B cell (primary cell): Measurements from ENCODE around the gene GPC5. TPM values are rescaled to one million over a fixed set of nuclear protein-coding genes. Genes with fewer than 3 reads are reported as not detected.

ENCODE experiments used
- ATAC-seq: fragments of 200-7000 bp; cut with Tn5 transposase; one replicate; pipeline ENCODE4 v1.10.0; 2021; ENCODE audit warnings: low read depth, mild to moderate bottlenecking, moderate number of reproducible peaks, moderate library complexity
- CTCF ChIA-PET: fragments of 350-600 bp; sonication (Branson Sonifier 250); formaldehyde crosslinking; loops from one replicate; lab custom pipeline; 2021; ENCODE audit warnings: antibody characterized with exemption, inconsistent platforms; lab: Charles Lee
- POLR2A ChIA-PET: fragments of 350-600 bp; sonication (Branson Sonifier 250); formaldehyde crosslinking; loops from one replicate; lab custom pipeline; 2021; ENCODE audit warnings: antibody characterized with exemption; lab: Charles Lee
- DNase-seq: peaks from one replicate; pipeline ENCODE4 v3.0.0; 2013
- H2AFZ ChIP-seq: 2 replicates; pipeline ENCODE4 v1.6.1; 2012; ENCODE audit warnings: mild to moderate bottlenecking, low read depth, low read length; ENCODE audit not compliant: insufficient read depth, poor library complexity, severe bottlenecking
- H3K27ac ChIP-seq, 2 donors: 1 replicate in 1 of 2; 2 replicates in 1 of 2; pipeline ENCODE4 v1.5.1; 2012 to 2013; ENCODE audit warnings: low read length in 2 of 2, mild to moderate bottlenecking in 2 of 2, moderate library complexity in 1 of 2
- H3K27me3 ChIP-seq, 4 experiments: fragments of 200-600 bp in 1 of 4; sonication (generic) in 1 of 4; replicated peaks in 1 of 4; 1 replicate in 2 of 4; 2 replicates in 2 of 4; pipeline versions ENCODE4 v1.6.1 to v1.7.0; 2013 to 2016; ENCODE audit warnings: low read length in 3 of 4, mild to moderate bottlenecking in 2 of 4, mixed read lengths in 1 of 4, moderate library complexity in 1 of 4; ENCODE audit not compliant: insufficient read depth in 4 of 4, control insufficient read depth in 3 of 4; ENCODE audit errors: control extremely low read depth in 1 of 4
- H3K36me3 ChIP-seq, 2 experiments: replicated peaks in 1 of 2; 1 replicate in 1 of 2; 2 replicates in 1 of 2; pipeline versions ENCODE4 v1.6.1 to v1.7.1; 2013; ENCODE audit warnings: low read length in 1 of 2; ENCODE audit not compliant: insufficient read depth in 2 of 2, control insufficient read depth in 1 of 2; ENCODE audit errors: control extremely low read depth in 1 of 2, extremely low read depth in 1 of 2
- H3K4me1 ChIP-seq, 2 donors: fragments of 200-600 bp in 1 of 2; sonication (generic) in 1 of 2; 1 replicate in 1 of 2; 2 replicates in 1 of 2; pipeline versions ENCODE4 v1.5.1 to v1.6.1; 2013 to 2017; ENCODE audit warnings: low read length in 2 of 2; ENCODE audit not compliant: control insufficient read depth in 2 of 2, insufficient read depth in 2 of 2
- H3K4me2 ChIP-seq: replicated peaks from 2 replicates; pipeline ENCODE3; 2012; ENCODE audit warnings: mild to moderate bottlenecking, low read depth, low read length; ENCODE audit not compliant: poor library complexity, severe bottlenecking
- H3K4me3 ChIP-seq, 5 experiments: fragments of 200-600 bp in 1 of 5; sonication (generic) in 1 of 5; 1 replicate in 3 of 5; 2 replicates in 2 of 5; pipeline versions ENCODE4 v1.5.1 to v1.7.0; 2011 to 2016; ENCODE audit warnings: low read length in 4 of 5, mild to moderate bottlenecking in 4 of 5, low read depth in 2 of 5, control low read depth in 1 of 5, moderate library complexity in 1 of 5; ENCODE audit not compliant: insufficient read depth in 1 of 5; ENCODE audit errors: control extremely low read depth in 1 of 5, extremely low read depth in 1 of 5
- H3K79me2 ChIP-seq: fragments of 200-600 bp; sonication (generic); one replicate; pipeline ENCODE4 v1.6.0; 2016; ENCODE audit warnings: low read length; ENCODE audit not compliant: control insufficient read depth, insufficient read depth
- H3K9ac ChIP-seq: fragments of 200-600 bp; sonication (generic); 2 replicates; pipeline ENCODE4 v1.6.1; 2017; ENCODE audit warnings: mild to moderate bottlenecking, low read length, moderate library complexity
- H3K9me3 ChIP-seq, 3 donors: one replicate each; pipeline versions ENCODE4 v1.6.1 to v1.7.1; 2013; ENCODE audit warnings: low read length in 2 of 3; ENCODE audit not compliant: control insufficient read depth in 2 of 3, insufficient read depth in 1 of 3; ENCODE audit errors: control extremely low read depth in 1 of 3
- H4K20me1 ChIP-seq: 2 replicates; pipeline ENCODE4 v1.6.0; 2012; ENCODE audit warnings: mild to moderate bottlenecking, low read length; ENCODE audit not compliant: insufficient read depth, control insufficient read depth, poor library complexity, severe bottlenecking
- H3K27ac Mint-ChIP-seq: one replicate; pipeline ENCODE4 v1.8.0; 2021; ENCODE audit warnings: mixed read lengths
- H3K27me3 Mint-ChIP-seq: one replicate; pipeline ENCODE4 v1.8.0; 2021; ENCODE audit warnings: mixed read lengths
- H3K4me1 Mint-ChIP-seq: one replicate; pipeline ENCODE4 v1.8.0; 2021; ENCODE audit warnings: mixed read lengths
- H3K4me3 Mint-ChIP-seq: one replicate; pipeline ENCODE4 v1.8.0; 2021; ENCODE audit warnings: mixed read lengths
- H3K9me3 Mint-ChIP-seq: one replicate; pipeline ENCODE4 v1.8.0; 2022; ENCODE audit warnings: mixed read lengths; ENCODE audit not compliant: insufficient read depth
- CTCF ChIP-seq: fragments of 200-600 bp; IDR thresholded peaks from one replicate; pipeline ENCODE4 v1.8.0; 2022; ENCODE audit warnings: antibody characterized with exemption, mild to moderate bottlenecking
- EZH2 ChIP-seq: IDR thresholded peaks from 2 replicates; pipeline ENCODE4 v1.6.1; 2012; ENCODE audit warnings: borderline replicate concordance, low read depth, mild to moderate bottlenecking, moderate library complexity, low read length; ENCODE audit not compliant: insufficient read depth, poor library complexity, severe bottlenecking
- WGBS: methylation state at CpG from one replicate; pipeline ENCODE4 v1.1.5; 2013; ENCODE audit warnings: missing lambda C conversion rate; ENCODE audit not compliant: insufficient coverage; 5-methylcytosine and 5-hydroxymethylcytosine counted together
- intact Hi-C: fragments of 100-400 bp; cut with micrococcal nuclease; formaldehyde crosslinking; loops from one replicate; pipeline ENCODE4 v1.10.0; 2022
- polyA plus RNA-seq: library from polyadenylated mRNA; depleted of rRNA; stranded (reverse); fragments of >200 nt; gene quantifications from 2 replicates; pipeline ENCODE4 v1.2.3, GENCODE V29; 2012
- total RNA-seq, 2 donors: library from RNA; stranded (reverse); fragments of 120-200 nt in 1 of 2; gene quantifications; 1 replicate in 1 of 2; 2 replicates in 1 of 2; pipeline versions ENCODE4 v1.2.3 to v1.2.4, GENCODE V29; 2013 to 2022

GPC5 gene
- total and polyA plus RNA-seq, 2 donors (not counting 1 experiment from before 2014, with no cell fraction given) = 0.15 to 0.30 TPM

- ChIA-PET POLR2A (no interaction called here), CTCF (no interaction called here)
Measured at GRCh38 chr13:92074658-92075057, 676.2 kb downstream of the GPC5 start.

GRCh38 chr13:92097337-92097903, 699.0 kb downstream of the GPC5 start:
- no peaks in the 10 kb centered on the region for H3K27me3 Mint-ChIP-seq
- H3K9me3 ChIP-seq = no peaks in the 10 kb centered on the region
- H3K4me3 Mint-ChIP-seq = no peak overlapping the region
- ATAC-seq = no peak
- no CpG with 5 or more reads among the region's 4 CpGs for WGBS
- ChIA-PET CTCF (no interaction called here), POLR2A (no interaction called here)
- no peak overlapping the region for H3K27ac Mint-ChIP-seq
- intact Hi-C loops = no loop called here
- no peaks in the 10 kb centered on the region for H3K4me1 Mint-ChIP-seq
- no peak overlapping the region for H2AFZ ChIP-seq
- peaks cover 2% of the 10 kb centered on the region for H3K9me3 Mint-ChIP-seq
- no peaks in the 10 kb centered on the region for H3K79me2 ChIP-seq
- H3K4me2 ChIP-seq = no peak overlapping the region
- no peak overlapping the region for H3K4me3 ChIP-seq
- H3K4me1 ChIP-seq = no peaks in the 10 kb centered on the region
- TF ChIP-seq EZH2 (no peak), CTCF (no peak)
- H3K27me3 ChIP-seq = no peaks in the 10 kb centered on the region
- H3K27ac ChIP-seq = no peak overlapping the region
- no peaks in the 10 kb centered on the region for H3K36me3 ChIP-seq
- no peaks in the 10 kb centered on the region for H4K20me1 ChIP-seq
- H3K9ac ChIP-seq = no peak overlapping the region
- DNase-seq = no peak

More at GRCh38 chr13:92074658-92075057, 676.2 kb downstream of the GPC5 start:
- Mint-ChIP-seq H3K27ac (no peak overlapping the region), H3K4me1 (no peaks in the 10 kb centered on the region), H3K9me3 (peaks cover 4% of the 10 kb centered on the region), H3K27me3 (no peaks in the 10 kb centered on the region), H3K4me3 (no peak overlapping the region)
- intact Hi-C loops = no loop called here
- Histone ChIP-seq H3K9me3 (no peaks in the 10 kb centered on the region), H3K4me1 (no peaks in the 10 kb centered on the region), H3K36me3 (no peaks in the 10 kb centered on the region), H3K4me3 (no peak overlapping the region), H3K27me3 (no peaks in the 10 kb centered on the region), H3K27ac (no peak overlapping the region), H3K79me2 (no peaks in the 10 kb centered on the region), H3K9ac (no peak overlapping the region), H3K4me2 (no peak overlapping the region), H2AFZ (no peak overlapping the region), H4K20me1 (no peaks in the 10 kb centered on the region)
- ATAC-seq (no peak), DNase-seq (no peak)
- TF ChIP-seq EZH2 = no peak
- no peak for TF ChIP-seq CTCF
- 86% methylated on average over 1 of the region's 4 CpGs for WGBS
